GM12878 (cell line): ENCODE data around the gene SDHC. TPM values are rescaled to one million over a fixed set of nuclear protein-coding genes. Genes with fewer than 3 reads are reported as not detected.

Source experiments
- RAD51 ChIP-seq: fragments of 450-650 bp; IDR thresholded peaks from 2 replicates; pipeline ENCODE4 v1.6.1; 2016; ENCODE audit warnings: moderate library complexity, mild to moderate bottlenecking, inconsistent platforms
- SP1 ChIP-seq: IDR thresholded peaks from one replicate; pipeline ENCODE4 v1.6.1; 2011; ENCODE audit warnings: low read depth, low read length
- polyA plus RNA-seq, 11 experiments: library from polyadenylated mRNA; depleted of rRNA in 4 of 11; unstranded in 6 of 11; stranded (reverse) in 5 of 11; fragments of >200 nt; fragmentation: Nextera tagmentation in 4 of 11; fragmentation: Illumina TruSeq in 1 of 11; extraction: Ambion mirVana in 4 of 11; extraction: Trizol in 1 of 11; gene quantifications; 1 replicate in 1 of 11; 2 replicates in 10 of 11; pipeline versions ENCODE4 v1.2.1 to v1.2.3, GENCODE V29; 2011 to 2016; ENCODE audit warnings: inconsistent platforms in 2 of 11, missing spikeins in 2 of 11, low read depth in 1 of 11
- total RNA-seq, 4 experiments: library from RNA; depleted of rRNA in 3 of 4; stranded (reverse); fragments of >200 nt in 3 of 4; fragmentation: Illumina TruSeq in 1 of 4; extraction: Trizol in 1 of 4; gene quantifications; 2 replicates each; pipeline versions ENCODE4 v1.2.1 to v1.2.3, GENCODE V29; 2013 to 2021
- TF ChIP-seq, protein P1 (sequence below): fragments of 450-650 bp; IDR thresholded peaks from 2 replicates; pipeline ENCODE4 v1.6.1; 2017; ENCODE audit warnings: mild to moderate bottlenecking, moderate library complexity
- TF ChIP-seq, protein P2 (sequence below): fragments of 450-650 bp; IDR thresholded peaks from 2 replicates; pipeline ENCODE4 v1.6.1; 2018; ENCODE audit warnings: mild to moderate bottlenecking, low read depth, moderate library complexity; ENCODE audit not compliant: partially characterized antibody
- TF ChIP-seq, protein P3 (sequence below): fragments of 450-650 bp; IDR thresholded peaks from 2 replicates; pipeline ENCODE4 v1.6.1; 2017; ENCODE audit warnings: low read depth, mild to moderate bottlenecking, moderate library complexity

Gene SDHC
- total and polyA plus RNA-seq, 10 of the 15 experiments (the other 5 are each of a cell fraction or from before 2014, with no cell fraction given): 18.4 to 340 (median 178) TPM

DNA sequence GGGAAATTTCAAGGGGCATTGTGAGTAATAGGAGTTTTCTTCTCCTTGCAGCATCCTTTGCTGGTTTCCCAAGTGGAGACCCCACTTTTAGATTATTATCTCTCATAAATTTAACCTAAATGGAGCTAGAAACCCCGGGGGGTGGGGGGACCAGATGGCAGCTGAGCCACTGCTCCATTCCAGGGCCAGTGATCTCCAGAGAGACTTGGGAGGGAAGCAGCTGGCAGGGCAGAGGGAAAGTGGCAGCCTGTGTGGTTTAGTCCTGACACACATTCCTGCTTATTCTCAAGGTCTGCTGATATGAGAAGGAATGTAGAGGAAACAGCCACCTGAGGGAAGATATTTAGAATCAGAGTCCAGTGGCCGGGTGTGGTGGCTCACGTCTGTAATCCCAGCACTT, 39.3 kb upstream of the SDHC start (continued):
- TF ChIP-seq, protein P1, sequence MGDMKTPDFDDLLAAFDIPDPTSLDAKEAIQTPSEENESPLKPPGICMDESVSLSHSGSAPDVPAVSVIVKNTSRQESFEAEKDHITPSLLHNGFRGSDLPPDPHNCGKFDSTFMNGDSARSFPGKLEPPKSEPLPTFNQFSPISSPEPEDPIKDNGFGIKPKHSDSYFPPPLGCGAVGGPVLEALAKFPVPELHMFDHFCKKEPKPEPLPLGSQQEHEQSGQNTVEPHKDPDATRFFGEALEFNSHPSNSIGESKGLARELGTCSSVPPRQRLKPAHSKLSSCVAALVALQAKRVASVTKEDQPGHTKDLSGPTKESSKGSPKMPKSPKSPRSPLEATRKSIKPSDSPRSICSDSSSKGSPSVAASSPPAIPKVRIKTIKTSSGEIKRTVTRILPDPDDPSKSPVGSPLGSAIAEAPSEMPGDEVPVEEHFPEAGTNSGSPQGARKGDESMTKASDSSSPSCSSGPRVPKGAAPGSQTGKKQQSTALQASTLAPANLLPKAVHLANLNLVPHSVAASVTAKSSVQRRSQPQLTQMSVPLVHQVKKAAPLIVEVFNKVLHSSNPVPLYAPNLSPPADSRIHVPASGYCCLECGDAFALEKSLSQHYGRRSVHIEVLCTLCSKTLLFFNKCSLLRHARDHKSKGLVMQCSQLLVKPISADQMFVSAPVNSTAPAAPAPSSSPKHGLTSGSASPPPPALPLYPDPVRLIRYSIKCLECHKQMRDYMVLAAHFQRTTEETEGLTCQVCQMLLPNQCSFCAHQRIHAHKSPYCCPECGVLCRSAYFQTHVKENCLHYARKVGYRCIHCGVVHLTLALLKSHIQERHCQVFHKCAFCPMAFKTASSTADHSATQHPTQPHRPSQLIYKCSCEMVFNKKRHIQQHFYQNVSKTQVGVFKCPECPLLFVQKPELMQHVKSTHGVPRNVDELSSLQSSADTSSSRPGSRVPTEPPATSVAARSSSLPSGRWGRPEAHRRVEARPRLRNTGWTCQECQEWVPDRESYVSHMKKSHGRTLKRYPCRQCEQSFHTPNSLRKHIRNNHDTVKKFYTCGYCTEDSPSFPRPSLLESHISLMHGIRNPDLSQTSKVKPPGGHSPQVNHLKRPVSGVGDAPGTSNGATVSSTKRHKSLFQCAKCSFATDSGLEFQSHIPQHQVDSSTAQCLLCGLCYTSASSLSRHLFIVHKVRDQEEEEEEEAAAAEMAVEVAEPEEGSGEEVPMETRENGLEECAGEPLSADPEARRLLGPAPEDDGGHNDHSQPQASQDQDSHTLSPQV: no peak
- TF ChIP-seq RAD51 (no peak), SP1 (no peak)
- TF ChIP-seq, protein P2, sequence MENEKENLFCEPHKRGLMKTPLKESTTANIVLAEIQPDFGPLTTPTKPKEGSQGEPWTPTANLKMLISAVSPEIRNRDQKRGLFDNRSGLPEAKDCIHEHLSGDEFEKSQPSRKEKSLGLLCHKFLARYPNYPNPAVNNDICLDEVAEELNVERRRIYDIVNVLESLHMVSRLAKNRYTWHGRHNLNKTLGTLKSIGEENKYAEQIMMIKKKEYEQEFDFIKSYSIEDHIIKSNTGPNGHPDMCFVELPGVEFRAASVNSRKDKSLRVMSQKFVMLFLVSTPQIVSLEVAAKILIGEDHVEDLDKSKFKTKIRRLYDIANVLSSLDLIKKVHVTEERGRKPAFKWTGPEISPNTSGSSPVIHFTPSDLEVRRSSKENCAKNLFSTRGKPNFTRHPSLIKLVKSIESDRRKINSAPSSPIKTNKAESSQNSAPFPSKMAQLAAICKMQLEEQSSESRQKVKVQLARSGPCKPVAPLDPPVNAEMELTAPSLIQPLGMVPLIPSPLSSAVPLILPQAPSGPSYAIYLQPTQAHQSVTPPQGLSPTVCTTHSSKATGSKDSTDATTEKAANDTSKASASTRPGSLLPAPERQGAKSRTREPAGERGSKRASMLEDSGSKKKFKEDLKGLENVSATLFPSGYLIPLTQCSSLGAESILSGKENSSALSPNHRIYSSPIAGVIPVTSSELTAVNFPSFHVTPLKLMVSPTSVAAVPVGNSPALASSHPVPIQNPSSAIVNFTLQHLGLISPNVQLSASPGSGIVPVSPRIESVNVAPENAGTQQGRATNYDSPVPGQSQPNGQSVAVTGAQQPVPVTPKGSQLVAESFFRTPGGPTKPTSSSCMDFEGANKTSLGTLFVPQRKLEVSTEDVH: no peak
- TF ChIP-seq, protein P3, sequence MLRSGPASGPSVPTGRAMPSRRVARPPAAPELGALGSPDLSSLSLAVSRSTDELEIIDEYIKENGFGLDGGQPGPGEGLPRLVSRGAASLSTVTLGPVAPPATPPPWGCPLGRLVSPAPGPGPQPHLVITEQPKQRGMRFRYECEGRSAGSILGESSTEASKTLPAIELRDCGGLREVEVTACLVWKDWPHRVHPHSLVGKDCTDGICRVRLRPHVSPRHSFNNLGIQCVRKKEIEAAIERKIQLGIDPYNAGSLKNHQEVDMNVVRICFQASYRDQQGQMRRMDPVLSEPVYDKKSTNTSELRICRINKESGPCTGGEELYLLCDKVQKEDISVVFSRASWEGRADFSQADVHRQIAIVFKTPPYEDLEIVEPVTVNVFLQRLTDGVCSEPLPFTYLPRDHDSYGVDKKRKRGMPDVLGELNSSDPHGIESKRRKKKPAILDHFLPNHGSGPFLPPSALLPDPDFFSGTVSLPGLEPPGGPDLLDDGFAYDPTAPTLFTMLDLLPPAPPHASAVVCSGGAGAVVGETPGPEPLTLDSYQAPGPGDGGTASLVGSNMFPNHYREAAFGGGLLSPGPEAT: no peak
- TF ChIP-seq, all 136 proteins: peak for 0
